ENCODE results near the gene HNRNPA3.
"Not testable (repeated sequence)": the region's sequence is repeated elsewhere in the genome, so short reads cannot be mapped to it uniquely, and the experiment has no call there.

The HNRNPA3 gene

DNA sequence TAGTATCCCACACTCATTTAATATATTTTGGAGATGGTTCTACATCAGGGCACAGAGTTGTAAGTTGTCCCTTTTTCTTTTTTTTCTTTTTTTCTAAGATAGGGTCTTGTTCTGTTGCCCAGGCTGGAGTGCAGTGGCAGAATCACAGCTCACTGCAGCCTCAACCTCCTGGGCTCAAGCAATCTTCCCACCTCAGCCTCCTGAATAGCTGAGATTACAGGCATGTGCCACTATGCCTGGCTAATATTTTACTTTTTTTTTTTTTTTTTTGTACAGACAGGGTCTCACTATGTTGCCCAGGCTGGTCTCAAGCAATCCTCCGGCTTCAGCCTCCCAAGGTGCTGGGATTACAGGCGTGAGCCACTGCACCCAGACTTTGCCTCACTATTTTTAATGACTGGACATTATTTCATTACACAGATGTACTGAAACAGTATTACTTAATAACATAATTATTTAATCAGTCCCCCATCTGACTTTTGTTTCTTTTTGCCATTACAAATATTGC, 34.0 kb downstream of the HNRNPA3 start:
- POLR2A ChIA-PET = interaction anchor here (1.7 to 2.3 kb wide), 2 partner anchors 17 to 34 kb away, joined by 5 to 13 read pairs; partner anchors contain the start of genes HNRNPA3 and NFE2L2
- DNase-seq (ENCODE audit: extremely low spot score); CTCF ChIA-PET: not testable (repeated sequence)
- TF ChIP-seq ZNF384 (IDR thresholded peaks at IDR 0.05) = peak; percentile 54

DNA sequence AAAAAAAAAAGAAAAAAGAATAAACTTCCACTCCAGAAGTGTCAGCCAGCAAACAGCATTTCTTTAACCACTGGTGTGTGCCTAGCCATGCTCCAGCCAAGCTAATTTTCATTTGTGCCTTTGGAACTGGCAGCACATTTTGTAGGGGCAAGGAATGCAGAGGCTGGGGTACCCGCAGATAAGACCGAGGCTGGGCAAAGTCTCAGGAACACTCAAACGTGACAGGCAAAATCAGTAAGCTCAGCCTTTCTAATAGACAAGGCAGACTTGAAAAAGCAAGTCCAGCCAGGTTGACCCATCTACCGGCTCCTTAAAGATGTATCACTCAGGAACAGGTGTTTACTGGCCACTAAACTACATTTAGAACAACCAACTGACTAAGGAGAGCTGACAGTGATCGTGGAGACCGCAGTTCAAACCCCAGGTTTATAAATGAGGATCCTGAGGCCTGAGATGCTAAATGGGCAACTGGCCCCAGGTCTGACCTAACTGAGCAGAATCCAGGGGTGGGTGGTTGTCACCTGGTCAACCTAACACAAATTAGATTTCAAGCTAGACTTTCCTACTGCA, 35.2 kb downstream of the HNRNPA3 start:
- TF ChIP-seq FOXM1 (IDR thresholded peaks at IDR 0.05; ENCODE audit: borderline replicate concordance) = no peak
- no peak for TF ChIP-seq FOXK2 (IDR thresholded peaks at IDR 0.05)
- no peak for TF ChIP-seq CTBP1 (IDR thresholded peaks at IDR 0.05; ENCODE audit: borderline replicate concordance)
- no peak for TF ChIP-seq HDGF (IDR thresholded peaks at IDR 0.05; ENCODE audit: borderline replicate concordance)
- no peak for TF ChIP-seq LEF1 (IDR thresholded peaks at IDR 0.05; ENCODE audit: borderline replicate concordance)
- TF ChIP-seq TARDBP (IDR thresholded peaks at IDR 0.05) = no peak
- TF ChIP-seq SUZ12 (IDR thresholded peaks at IDR 0.05) = no peak
- no peak for TF ChIP-seq BHLHE40 (IDR thresholded peaks at IDR 0.05; ENCODE audit: borderline replicate concordance)
- DNase-seq (ENCODE audit: extremely low spot score) = no peak
- ChIA-PET POLR2A (interaction anchor here (1.0 kb wide), 1 partner anchor 16 kb away, joined by 5 read pairs; the partner anchor contains the start of gene NFE2L2), CTCF (interaction anchor here (0.6 kb wide), 1 partner anchor 596 kb away, joined by 3 read pairs; no protein-coding TSS in a partner anchor)

DNA sequence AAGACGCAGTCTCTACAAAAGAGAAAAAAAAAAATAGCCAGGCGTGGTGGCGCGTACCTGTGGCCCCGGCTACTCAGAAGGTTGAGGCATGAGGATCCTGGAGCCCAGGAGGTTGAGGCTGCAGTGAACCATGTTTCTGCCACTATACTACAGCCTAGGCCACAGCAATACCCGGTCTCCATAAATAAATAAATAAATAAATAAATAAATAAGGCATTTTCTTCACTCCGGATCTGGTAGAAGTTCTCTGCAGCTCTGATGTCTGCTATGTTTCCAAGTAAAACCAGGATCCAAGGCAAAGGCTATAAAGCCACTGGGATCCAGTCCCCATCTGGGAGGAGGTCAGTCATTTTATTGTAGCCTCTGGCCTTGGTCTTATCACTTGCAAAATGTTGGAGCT, 36.4 kb downstream of the HNRNPA3 start:
- no peak for TF ChIP-seq HDGF (IDR thresholded peaks at IDR 0.05; ENCODE audit: borderline replicate concordance)
- no peak for TF ChIP-seq ELF4 (IDR thresholded peaks at IDR 0.05)
- TF ChIP-seq SUZ12 (IDR thresholded peaks at IDR 0.05) = no peak
- TF ChIP-seq CTBP1 (IDR thresholded peaks at IDR 0.05; ENCODE audit: borderline replicate concordance) = no peak
- TF ChIP-seq FOXA1 (IDR thresholded peaks at IDR 0.05) = no peak
- TF ChIP-seq, protein P1, sequence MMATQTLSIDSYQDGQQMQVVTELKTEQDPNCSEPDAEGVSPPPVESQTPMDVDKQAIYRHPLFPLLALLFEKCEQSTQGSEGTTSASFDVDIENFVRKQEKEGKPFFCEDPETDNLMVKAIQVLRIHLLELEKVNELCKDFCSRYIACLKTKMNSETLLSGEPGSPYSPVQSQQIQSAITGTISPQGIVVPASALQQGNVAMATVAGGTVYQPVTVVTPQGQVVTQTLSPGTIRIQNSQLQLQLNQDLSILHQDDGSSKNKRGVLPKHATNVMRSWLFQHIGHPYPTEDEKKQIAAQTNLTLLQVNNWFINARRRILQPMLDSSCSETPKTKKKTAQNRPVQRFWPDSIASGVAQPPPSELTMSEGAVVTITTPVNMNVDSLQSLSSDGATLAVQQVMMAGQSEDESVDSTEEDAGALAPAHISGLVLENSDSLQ (IDR thresholded peaks at IDR 0.05) = no peak
- TF ChIP-seq FOXK2 (IDR thresholded peaks at IDR 0.05) = no peak
- no peak for TF ChIP-seq ZNF384 (IDR thresholded peaks at IDR 0.05)
- TF ChIP-seq LEF1 (IDR thresholded peaks at IDR 0.05; ENCODE audit: borderline replicate concordance) = no peak
- TF ChIP-seq FOXM1 (IDR thresholded peaks at IDR 0.05; ENCODE audit: borderline replicate concordance) = no peak
- TF ChIP-seq BHLHE40 (IDR thresholded peaks at IDR 0.05; ENCODE audit: borderline replicate concordance) = no peak
- no peak for TF ChIP-seq NFRKB (IDR thresholded peaks at IDR 0.05)
- no peak for TF ChIP-seq TARDBP (IDR thresholded peaks at IDR 0.05)
- POLR2A ChIA-PET = no interaction called here
- CTCF ChIA-PET = no interaction called here
- DNase-seq (ENCODE audit: extremely low spot score) = no peak

DNA sequence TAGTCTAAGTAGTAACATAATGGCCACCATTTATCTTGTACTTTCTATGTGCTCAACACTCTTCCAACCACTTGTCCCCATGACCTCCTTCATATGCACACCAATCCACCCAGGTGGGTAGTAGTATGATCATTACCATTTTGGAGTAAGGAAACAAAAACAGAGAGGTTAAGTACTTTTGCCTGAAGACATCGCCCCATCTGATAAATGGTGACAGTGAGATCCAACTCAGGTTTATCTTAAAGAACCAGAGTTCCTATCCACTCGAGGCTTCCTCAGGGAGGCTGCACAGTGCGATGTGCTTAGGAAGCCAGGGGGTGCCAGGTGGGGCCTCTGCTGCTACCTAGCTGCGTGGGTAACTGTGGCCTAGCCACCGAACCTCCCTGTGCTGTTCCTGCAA, 37.9 kb downstream of the HNRNPA3 start:
- no peak for DNase-seq (ENCODE audit: extremely low spot score)
- POLR2A ChIA-PET = interaction anchor here (5.1 kb wide), 1 partner anchor 14 kb away, joined by 29 read pairs; the partner anchor contains the start of gene NFE2L2
- no peak for TF ChIP-seq LEF1 (IDR thresholded peaks at IDR 0.05; ENCODE audit: borderline replicate concordance)
- no peak for TF ChIP-seq CTBP1 (IDR thresholded peaks at IDR 0.05; ENCODE audit: borderline replicate concordance)
- no peak for TF ChIP-seq SP1 (IDR thresholded peaks at IDR 0.05)
- CTCF ChIA-PET = no interaction called here

DNA sequence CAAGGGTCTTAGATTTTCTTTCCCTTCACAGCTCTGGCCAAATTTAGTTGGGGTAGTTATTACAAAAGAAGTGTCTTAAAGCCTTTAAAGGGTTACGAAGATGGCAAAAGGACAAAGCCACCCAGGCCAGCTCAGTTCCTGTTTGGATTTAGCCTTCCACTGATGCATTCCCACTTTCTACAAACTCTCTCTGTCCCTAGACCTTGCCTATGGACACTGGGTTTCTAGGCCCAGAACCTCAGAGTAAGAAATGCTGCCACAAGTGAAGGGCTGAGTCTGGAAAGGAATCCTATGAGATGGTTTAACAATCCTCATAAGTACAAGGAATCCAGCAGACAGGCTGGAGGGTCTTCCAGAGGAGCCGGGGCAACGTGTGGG, 38.6 kb downstream of the HNRNPA3 start:
- POLR2A ChIA-PET = interaction anchor here (5.1 kb wide), 1 partner anchor 13 kb away, joined by 29 read pairs; the partner anchor contains the start of gene NFE2L2
- no peak for DNase-seq (ENCODE audit: extremely low spot score)
- no peak for TF ChIP-seq SUZ12 (IDR thresholded peaks at IDR 0.05)
- TF ChIP-seq L3MBTL2 (conservative IDR thresholded peaks at IDR 0.05) = no peak
- no peak for TF ChIP-seq NFRKB (IDR thresholded peaks at IDR 0.05)
- TF ChIP-seq ARNT (IDR thresholded peaks at IDR 0.05) = no peak
- TF ChIP-seq ELF4 (IDR thresholded peaks at IDR 0.05) = no peak
- no peak for TF ChIP-seq HDGF (IDR thresholded peaks at IDR 0.05; ENCODE audit: borderline replicate concordance)
- no peak for TF ChIP-seq SP1 (IDR thresholded peaks at IDR 0.05)
- TF ChIP-seq ZNF384 (IDR thresholded peaks at IDR 0.05) = no peak
- no peak for TF ChIP-seq LEF1 (IDR thresholded peaks at IDR 0.05; ENCODE audit: borderline replicate concordance)
- TF ChIP-seq FOXM1 (IDR thresholded peaks at IDR 0.05; ENCODE audit: borderline replicate concordance) = no peak
- TF ChIP-seq, protein P1 (IDR thresholded peaks at IDR 0.05) = no peak
- no peak for TF ChIP-seq BHLHE40 (IDR thresholded peaks at IDR 0.05; ENCODE audit: borderline replicate concordance)
- no peak for TF ChIP-seq CTBP1 (IDR thresholded peaks at IDR 0.05; ENCODE audit: borderline replicate concordance)
- TF ChIP-seq FOXK2 (IDR thresholded peaks at IDR 0.05) = no peak
- TF ChIP-seq TARDBP (IDR thresholded peaks at IDR 0.05) = no peak
- TF ChIP-seq FOXA1 (IDR thresholded peaks at IDR 0.05) = no peak
- CTCF ChIA-PET = no interaction called here

DNA sequence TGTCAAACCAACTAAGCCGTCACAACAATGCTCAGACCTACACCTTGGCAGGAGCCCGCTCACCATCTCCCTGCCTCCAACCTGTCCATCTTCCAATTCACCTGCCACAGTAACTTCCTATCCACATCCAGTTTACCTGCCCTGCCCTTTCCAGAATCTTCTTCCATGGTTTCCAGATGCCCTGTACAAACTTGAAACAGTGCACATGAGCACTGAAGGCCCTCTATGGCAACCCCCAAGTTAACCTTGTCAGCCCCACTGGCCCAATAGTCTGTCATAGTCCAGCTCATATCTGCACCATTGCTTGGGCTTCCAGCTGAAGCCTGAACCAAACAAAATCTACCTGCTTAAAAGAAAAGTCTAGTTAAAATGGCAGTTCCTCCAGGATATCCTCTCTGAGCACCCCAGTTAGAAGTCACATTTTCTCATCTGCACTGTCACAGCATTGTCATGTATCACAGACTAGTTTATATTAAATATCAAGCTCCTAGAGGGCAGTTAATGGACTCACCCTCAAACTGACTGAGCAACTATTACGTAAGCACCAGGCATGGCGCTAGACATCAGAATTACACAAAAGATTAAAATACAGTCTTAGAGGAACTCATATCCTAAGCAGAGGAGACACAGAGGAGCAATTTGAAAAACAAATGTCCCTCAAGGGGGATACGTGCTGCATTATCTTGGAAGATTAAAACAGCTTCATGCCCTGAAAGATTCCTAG, 40.4 kb downstream of the HNRNPA3 start:
- no peak for DNase-seq (ENCODE audit: extremely low spot score)
- TF ChIP-seq FOXK2 (IDR thresholded peaks at IDR 0.05) = no peak
- no peak for TF ChIP-seq BHLHE40 (IDR thresholded peaks at IDR 0.05; ENCODE audit: borderline replicate concordance)
- TF ChIP-seq LEF1 (IDR thresholded peaks at IDR 0.05; ENCODE audit: borderline replicate concordance) = no peak
- CTCF ChIA-PET = interaction anchor here (0.5 to 1.0 kb wide), 4 partner anchors 8 to 88 kb away, joined by 3 to 5 read pairs (median 4); no protein-coding TSS in a partner anchor
- POLR2A ChIA-PET = interaction anchor here (5.1 kb wide), 1 partner anchor 11 kb away, joined by 29 read pairs; the partner anchor contains the start of gene NFE2L2

Data from HEK293T (cell line).